Erythroblast (primary cell): ENCODE results near the gene MAPK8.

Source experiments
- GATA1 ChIP-seq: IDR thresholded peaks from 2 replicates; pipeline ENCODE4 v1.6.1; 2011; ENCODE audit warnings: low read depth, mild to moderate bottlenecking, control low read depth, low read length, moderate library complexity
- POLR2A ChIP-seq: IDR thresholded peaks from 2 replicates; pipeline ENCODE4 v1.6.1; 2011; ENCODE audit warnings: mild to moderate bottlenecking, low read length

- TF ChIP-seq POLR2A (no peak), GATA1 (no peak)
Observed at GRCh38 chr10:48286356-48286755, 20.1 kb upstream of the MAPK8 start.
